Measurements from ENCODE around the gene CDHR5. TPM values are rescaled to one million over a fixed set of nuclear protein-coding genes. Genes with fewer than 3 reads are reported as not detected.

Gene CDHR5
- total and polyA plus RNA-seq, 2 of the 4 experiments (the other 2 are of a cell fraction), result not detected

DNA sequence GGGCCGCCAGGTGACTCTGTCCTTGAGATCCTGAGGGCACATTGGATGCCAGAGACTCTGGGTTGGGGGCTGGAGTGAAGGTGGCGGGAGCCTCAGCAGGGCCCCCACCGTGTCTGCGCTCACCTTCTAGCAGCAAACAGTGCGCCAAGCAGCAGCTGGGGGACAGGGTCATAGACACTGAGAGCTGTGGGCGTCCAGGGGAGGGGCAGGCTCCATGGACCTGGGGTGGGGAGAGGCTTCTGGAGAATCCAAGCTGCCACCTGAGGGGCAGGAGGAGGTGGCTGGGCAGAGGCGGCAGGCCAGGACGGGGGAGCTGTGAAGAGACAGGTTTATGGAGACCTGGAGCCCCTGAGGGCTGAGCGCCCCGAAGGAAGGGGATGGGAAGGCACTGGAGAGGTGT lies 40.5 kb downstream of the CDHR5 start:
- POLR2A ChIA-PET (ENCODE audit: unreplicated experiment), result no interaction called here
- dilution Hi-C loops (cut with HindIII; ENCODE audit: low sequenced_read_pairs, unreplicated experiment), result no loop called here

More for the DNA sequence above, 40.5 kb downstream of the CDHR5 start:
- Histone ChIP-seq H3K56ac (ENCODE audit: extremely low read depth, insufficient read depth, low read length) (no peak overlapping the region), H2BK5ac (ENCODE audit: low read depth, low read length, poor library complexity, severe bottlenecking) (no peak overlapping the region), H2BK120ac (ENCODE audit: low read depth, low read length) (no peak overlapping the region), H4K20me1 (ENCODE audit: insufficient read depth, low read length) (peaks cover 78% of the 10 kb centered on the region), H3K79me1 (ENCODE audit: low read depth in 1 of 2, low read length in 2 of 2) (peaks cover 23 to 70% of the 10 kb centered on the region in 2 experiments), H3K27ac (ENCODE audit: insufficient read depth, low read length) (no peak overlapping the region), H2BK20ac (ENCODE audit: low read depth, low read length) (no peak overlapping the region), H3K4me1 (ENCODE audit: control insufficient read depth, insufficient read depth, low read length) (peaks cover 9% of the 10 kb centered on the region; the same call in 1 of the 2 replicates), H3K23ac (ENCODE audit: low read depth, low read length) (no peak overlapping the region), H3K36me3 (ENCODE audit: control insufficient read depth, insufficient read depth, low read length) (peaks cover 40% of the 10 kb centered on the region), H3K14ac (replicated peaks; ENCODE audit: low read depth, low read length) (no peak overlapping the region), H3K18ac (ENCODE audit: low read depth, low read length) (no peak overlapping the region), H4K8ac (ENCODE audit: low read depth in 2 of 2, low read length in 2 of 2) (no peak overlapping the region), H2AK9ac (replicated peaks; ENCODE audit: low read depth, low read length, poor library complexity) (no peak overlapping the region), H2AK5ac (ENCODE audit: low read depth, low read length) (no peak overlapping the region), H3K9me1 (ENCODE audit: insufficient read depth, low read length) (peaks cover 17% of the 10 kb centered on the region), H3K4me2 (ENCODE audit: low read depth, low read length) (no peak overlapping the region), H3K9me3 (ENCODE audit: control insufficient read depth, insufficient read depth, low read length) (no peaks in the 10 kb centered on the region), H3K4me3 (ENCODE audit: insufficient read depth, low read depth, low read length) (no peak overlapping the region), H3K4ac (ENCODE audit: low read depth, low read length) (no peak overlapping the region), H3K9ac (ENCODE audit: low read depth, low read length) (no peak overlapping the region), H2BK15ac (ENCODE audit: low read depth, low read length) (no peak overlapping the region), H4K91ac (ENCODE audit: insufficient read depth, low read depth, low read length) (no peak overlapping the region), H3K27me3 (ENCODE audit: control insufficient read depth, insufficient read depth, low read length) (no peaks in the 10 kb centered on the region), H2AFZ (replicated peaks; ENCODE audit: low read length, poor library complexity) (no peak overlapping the region), H4K5ac (ENCODE audit: low read depth, low read length) (no peak overlapping the region)
- in situ Hi-C loops (cut with MboI; ENCODE audit: low sequenced_read_pairs) (no loop called here), intact Hi-C loops (cut with micrococcal nuclease) (no loop called here)
- DNase-seq (no peak), ATAC-seq (ENCODE audit: low read depth) (no peak)
- CTCF ChIA-PET, result no interaction called here
- TF ChIP-seq CHD1 (IDR thresholded peaks at IDR 0.05; ENCODE audit: low read depth, low read length), result no peak
- TF ChIP-seq ELK1 (IDR thresholded peaks at IDR 0.05; ENCODE audit: borderline replicate concordance, low read depth, low read length), result no peak
- no peak for TF ChIP-seq CEBPB (IDR thresholded peaks at IDR 0.05; ENCODE audit: low read depth, low read length)
- TF ChIP-seq RCOR1 (IDR thresholded peaks at IDR 0.05; ENCODE audit: insufficient replicate concordance, low read length), result no peak
- TF ChIP-seq MAFK (IDR thresholded peaks at IDR 0.05; ENCODE audit: low read depth, low read length), result no peak
- TF ChIP-seq SMC3 (IDR thresholded peaks at IDR 0.05; ENCODE audit: low read depth, low read length), result no peak
- no peak for TF ChIP-seq RAD21 (IDR thresholded peaks at IDR 0.05; ENCODE audit: low read length)
- no peak for TF ChIP-seq RFX5 (IDR thresholded peaks at IDR 0.05; ENCODE audit: low read depth, low read length)
- no peak for TF ChIP-seq NFE2L2 (IDR thresholded peaks at IDR 0.05; ENCODE audit: low read depth, low read length)
- TF ChIP-seq USF2 (IDR thresholded peaks at IDR 0.05; ENCODE audit: low read depth, low read length), result no peak
- no peak for TF ChIP-seq BHLHE40 (IDR thresholded peaks at IDR 0.05; ENCODE audit: low read depth, low read length)
- TF ChIP-seq MXI1 (IDR thresholded peaks at IDR 0.05; ENCODE audit: borderline replicate concordance, low read depth, low read length), result no peak
- no peak for TF ChIP-seq FOS (IDR thresholded peaks at IDR 0.05; ENCODE audit: low read depth, low read length)
- TF ChIP-seq MAZ (IDR thresholded peaks at IDR 0.05; ENCODE audit: borderline replicate concordance, low read depth, low read length), result no peak
- no peak for TF ChIP-seq CTCF (conservative IDR thresholded peaks at IDR 0.05; ENCODE audit: low read depth, low read length)
- TF ChIP-seq POLR2A (IDR thresholded peaks at IDR 0.05; ENCODE audit: low read depth, low read length), result no peak
- 100% methylated on average over 2 of the region's 10 CpGs; no CpG with 5 or more reads in 1 of the 2 experiments for WGBS, 2 experiments (ENCODE audit: extremely low coverage in 2 of 2, insufficient read length in 1 of 2)
- BruUV-seq (replicated peaks), result no TSS peak

All from IMR-90 (cell line).